Activated naive CD8-positive, alpha-beta T cell treated with anti-CD3 and anti-CD28 coated beads, Interleukin-2, amount 50 U/mL, for 24 hours (primary cell): Measurements from ENCODE around the gene EFCAB11.

ENCODE experiments used
- ATAC-seq: fragments of 150-1000 bp; cut with Tn5 transposase; one replicate; pipeline ENCODE4 v1.10.0; 2021
- DNase-seq: peaks from one replicate; pipeline ENCODE4 v3.0.0; 2021
- H3K27ac Mint-ChIP-seq: one replicate; pipeline ENCODE4 v1.8.0; 2021; ENCODE audit warnings: mild to moderate bottlenecking, mixed read lengths
- H3K27me3 Mint-ChIP-seq: one replicate; pipeline ENCODE4 v1.8.0; 2021; ENCODE audit warnings: mixed read lengths
- H3K36me3 Mint-ChIP-seq: one replicate; pipeline ENCODE4 v1.8.0; 2021; ENCODE audit warnings: low read depth, mixed read lengths
- H3K4me1 Mint-ChIP-seq: one replicate; pipeline ENCODE4 v1.8.0; 2021; ENCODE audit warnings: mixed read lengths
- H3K4me3 Mint-ChIP-seq: one replicate; pipeline ENCODE4 v1.8.0; 2021; ENCODE audit warnings: mild to moderate bottlenecking, moderate library complexity, mixed read lengths
- H3K9me3 Mint-ChIP-seq: one replicate; pipeline ENCODE4 v1.8.0; 2021; ENCODE audit warnings: mixed read lengths

The EFCAB11 gene

GRCh38 chr14:89747126-89747525 is 207.4 kb downstream of the EFCAB11 start:
- ATAC-seq: no peak
- Mint-ChIP-seq H3K4me3 (no peak overlapping the region), H3K27me3 (no peaks in the 10 kb centered on the region), H3K36me3 (no peaks in the 10 kb centered on the region), H3K4me1 (peaks cover 24% of the 10 kb centered on the region), H3K9me3 (peaks cover 20% of the 10 kb centered on the region), H3K27ac (no peak overlapping the region)
- no peak for DNase-seq

GRCh38 chr14:89746654-89747053 is 207.9 kb downstream of the EFCAB11 start:
- Mint-ChIP-seq H3K27ac (no peak overlapping the region), H3K36me3 (no peaks in the 10 kb centered on the region), H3K4me3 (no peak overlapping the region), H3K27me3 (no peaks in the 10 kb centered on the region), H3K9me3 (peaks cover 25% of the 10 kb centered on the region), H3K4me1 (peaks cover 20% of the 10 kb centered on the region)
- no peak for ATAC-seq
- no peak for DNase-seq

- Mint-ChIP-seq H3K4me3 (no peak overlapping the region), H3K4me1 (peaks cover 14% of the 10 kb centered on the region), H3K27me3 (no peaks in the 10 kb centered on the region), H3K27ac (no peak overlapping the region), H3K36me3 (no peaks in the 10 kb centered on the region), H3K9me3 (peaks cover 27% of the 10 kb centered on the region)
- no peak for ATAC-seq
- DNase-seq: no peak
These were observed 208.4 kb downstream of the EFCAB11 start for GRCh38 chr14:89746135-89746534.
